ENCODE measurements around the gene SLC12A1. TPM values are rescaled to one million over a fixed set of nuclear protein-coding genes. Genes with fewer than 3 reads are reported as not detected.

The SLC12A1 gene
- total RNA-seq, 2 donors from 2014 or later, result 0.68 to 0.85 TPM

GRCh38 chr15:48330105-48330785, 124.1 kb downstream of the SLC12A1 start:
- Histone ChIP-seq H3K4me3 (peak overlapping the region; percentile 83), H3K27me3 (replicated peaks; ENCODE audit: insufficient read depth) (no peaks in the 10 kb centered on the region), H3K4me1 (ENCODE audit: control insufficient read depth in 1 of 2, low read depth in 2 of 2) (peaks cover 5 to 20% of the 10 kb centered on the region in 2 donors), H3K36me3 (peaks cover 8% of the 10 kb centered on the region), H3K9me3 (no peaks in the 10 kb centered on the region), H3K27ac (peak overlapping the region; percentile 92 to 98)
- no peak for TF ChIP-seq CTCF (IDR thresholded peaks at IDR 0.05)
- ATAC-seq (ENCODE audit: insufficient number of reproducible peaks, low FRiP score, low read depth), result no peak
- DNase-seq (ENCODE audit: low spot score), result no peak

GRCh38 chr15:48330855-48331795, 125.0 kb downstream of the SLC12A1 start, which contains the start of gene DUT:
Gene DUT (plus strand): TSS chr15:48331429. CDS start chr15:48331516, 87 bp downstream.
- DNase-seq (ENCODE audit: low spot score) (peak; percentile 43), ATAC-seq (ENCODE audit: insufficient number of reproducible peaks, low FRiP score, low read depth) (peak; percentile 94)

DNA sequence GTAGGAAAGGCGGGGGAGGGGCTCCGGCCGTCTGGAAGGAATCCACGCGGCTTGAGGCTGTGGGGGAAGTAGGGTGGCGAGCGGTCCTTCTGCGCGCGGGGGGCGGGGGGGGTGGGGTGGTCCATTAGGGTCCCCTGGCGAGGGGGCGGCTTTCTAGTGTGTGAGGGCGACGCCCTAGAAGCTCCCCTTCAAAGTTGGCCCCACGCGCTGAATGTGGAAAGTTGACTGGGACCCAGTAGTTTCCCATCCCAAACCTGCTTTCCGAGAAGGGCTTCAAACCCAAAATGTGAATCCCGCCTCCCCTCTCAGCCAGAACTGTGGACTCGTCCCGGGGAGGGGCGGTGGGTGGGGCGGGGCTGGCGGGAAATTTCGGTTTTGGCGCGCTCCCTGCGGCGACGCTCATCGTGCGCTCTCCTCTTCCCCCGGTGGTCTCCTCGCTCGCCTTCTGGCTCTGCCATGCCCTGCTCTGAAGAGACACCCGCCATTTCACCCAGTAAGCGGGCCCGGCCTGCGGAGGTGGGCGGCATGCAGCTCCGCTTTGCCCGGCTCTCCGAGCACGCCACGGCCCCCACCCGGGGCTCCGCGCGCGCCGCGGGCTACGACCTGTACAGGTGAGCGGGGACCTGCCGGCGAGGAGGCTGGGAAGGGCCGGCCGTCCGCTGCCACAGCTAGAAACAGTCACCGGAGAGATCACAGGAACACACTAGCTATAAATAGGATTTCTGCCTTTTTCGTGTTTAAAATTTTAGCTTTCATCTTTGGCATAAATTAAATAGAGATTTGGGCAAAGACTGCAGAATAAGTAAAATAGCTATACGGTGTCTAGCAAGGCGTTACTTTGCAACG, 125.9 kb downstream of the SLC12A1 start:
- DNase-seq (ENCODE audit: low spot score), result peak; percentile 15
- H3K36me3 ChIP-seq, result peaks cover 14% of the 10 kb centered on the region
- H3K4me1 ChIP-seq (ENCODE audit: control insufficient read depth in 1 of 2, low read depth in 2 of 2), result peaks cover 5 to 20% of the 10 kb centered on the region in 2 donors
- H3K27me3 ChIP-seq (replicated peaks; ENCODE audit: insufficient read depth), result no peaks in the 10 kb centered on the region
- ATAC-seq (ENCODE audit: insufficient number of reproducible peaks, low FRiP score, low read depth), result peak; percentile 71
- peak overlapping the region; percentile 83 for H3K4me3 ChIP-seq
- no peak for TF ChIP-seq CTCF (IDR thresholded peaks at IDR 0.05)
- no peaks in the 10 kb centered on the region for H3K9me3 ChIP-seq
- peak overlapping the region; percentile 92 to 98 for H3K27ac ChIP-seq

More at GRCh38 chr15:48330855-48331795, 125.0 kb downstream of the SLC12A1 start, which contains the start of gene DUT:
- H3K36me3 ChIP-seq, result peaks cover 8% of the 10 kb centered on the region
- H3K4me3 ChIP-seq, result peak within 1 kb of the TSS; percentile 83
- TF ChIP-seq CTCF (IDR thresholded peaks at IDR 0.05), result no peak
- H3K9me3 ChIP-seq, result no peaks in the 10 kb centered on the region
- H3K27ac ChIP-seq, result peak within 1 kb of the TSS; percentile 92 to 98
- H3K27me3 ChIP-seq (replicated peaks; ENCODE audit: insufficient read depth), result no peaks in the 10 kb centered on the region
- H3K4me1 ChIP-seq (ENCODE audit: control insufficient read depth in 1 of 2, low read depth in 2 of 2), result peaks cover 5 to 20% of the 10 kb centered on the region in 2 donors

DNA sequence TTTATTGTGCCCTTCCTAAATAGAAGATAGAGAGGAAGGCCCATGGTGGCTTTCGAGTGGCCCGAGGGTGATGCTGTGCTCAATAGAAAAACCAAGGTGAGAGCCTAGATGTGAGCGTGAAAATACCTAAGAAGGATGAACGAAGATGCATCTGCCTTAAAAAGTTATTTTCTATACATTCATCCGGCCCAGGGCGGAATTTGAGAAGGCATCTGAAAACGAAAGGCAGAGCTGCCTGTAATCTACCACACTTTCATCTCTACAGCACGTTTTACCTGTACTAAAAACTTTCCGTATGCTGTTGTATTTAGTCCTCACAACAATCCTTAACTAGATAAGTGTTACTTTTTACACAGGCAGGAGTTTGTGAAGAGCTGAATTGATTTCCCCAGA, 126.5 kb downstream of the SLC12A1 start:
- Histone ChIP-seq H3K9me3 (no peaks in the 10 kb centered on the region), H3K4me3 (peak overlapping the region; percentile 83), H3K36me3 (peaks cover 14% of the 10 kb centered on the region), H3K27ac (no peak overlapping the region), H3K27me3 (replicated peaks; ENCODE audit: insufficient read depth) (no peaks in the 10 kb centered on the region), H3K4me1 (ENCODE audit: control insufficient read depth in 1 of 2, low read depth in 2 of 2) (peaks cover 5 to 20% of the 10 kb centered on the region in 2 donors)
- DNase-seq (ENCODE audit: low spot score), result no peak
- TF ChIP-seq CTCF (IDR thresholded peaks at IDR 0.05), result no peak
- no peak for ATAC-seq (ENCODE audit: insufficient number of reproducible peaks, low FRiP score, low read depth)
